ENCODE data around the gene ENPP6.

- TF ChIP-seq, protein P1, sequence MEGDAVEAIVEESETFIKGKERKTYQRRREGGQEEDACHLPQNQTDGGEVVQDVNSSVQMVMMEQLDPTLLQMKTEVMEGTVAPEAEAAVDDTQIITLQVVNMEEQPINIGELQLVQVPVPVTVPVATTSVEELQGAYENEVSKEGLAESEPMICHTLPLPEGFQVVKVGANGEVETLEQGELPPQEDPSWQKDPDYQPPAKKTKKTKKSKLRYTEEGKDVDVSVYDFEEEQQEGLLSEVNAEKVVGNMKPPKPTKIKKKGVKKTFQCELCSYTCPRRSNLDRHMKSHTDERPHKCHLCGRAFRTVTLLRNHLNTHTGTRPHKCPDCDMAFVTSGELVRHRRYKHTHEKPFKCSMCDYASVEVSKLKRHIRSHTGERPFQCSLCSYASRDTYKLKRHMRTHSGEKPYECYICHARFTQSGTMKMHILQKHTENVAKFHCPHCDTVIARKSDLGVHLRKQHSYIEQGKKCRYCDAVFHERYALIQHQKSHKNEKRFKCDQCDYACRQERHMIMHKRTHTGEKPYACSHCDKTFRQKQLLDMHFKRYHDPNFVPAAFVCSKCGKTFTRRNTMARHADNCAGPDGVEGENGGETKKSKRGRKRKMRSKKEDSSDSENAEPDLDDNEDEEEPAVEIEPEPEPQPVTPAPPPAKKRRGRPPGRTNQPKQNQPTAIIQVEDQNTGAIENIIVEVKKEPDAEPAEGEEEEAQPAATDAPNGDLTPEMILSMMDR (tag by site-specific recombination; IDR thresholded peaks at IDR 0.05) = no peak
- TF ChIP-seq ZNF266 (tag by site-specific recombination; IDR thresholded peaks at IDR 0.05; ENCODE audit: low read depth) (no peak), ZNF530 (tag by site-specific recombination; IDR thresholded peaks at IDR 0.05; ENCODE audit: low read depth) (no peak), ZSCAN30 (tag by site-specific recombination; IDR thresholded peaks at IDR 0.05) (no peak), YY1 (tag by site-specific recombination; IDR thresholded peaks at IDR 0.05) (no peak), ZNF302 (tag by site-specific recombination; IDR thresholded peaks at IDR 0.05; ENCODE audit: low read depth) (no peak), MZF1 (tag by site-specific recombination; IDR thresholded peaks at IDR 0.05; ENCODE audit: borderline replicate concordance) (no peak), ZNF148 (tag by site-specific recombination; IDR thresholded peaks at IDR 0.05; ENCODE audit: borderline replicate concordance) (no peak), ZNF596 (tag by site-specific recombination; IDR thresholded peaks at IDR 0.05) (no peak), ZNF776 (tag by site-specific recombination; IDR thresholded peaks at IDR 0.05; ENCODE audit: borderline replicate concordance) (no peak), ZNF416 (tag by site-specific recombination; IDR thresholded peaks at IDR 0.05) (no peak)
- TF ChIP-seq, protein P2, sequence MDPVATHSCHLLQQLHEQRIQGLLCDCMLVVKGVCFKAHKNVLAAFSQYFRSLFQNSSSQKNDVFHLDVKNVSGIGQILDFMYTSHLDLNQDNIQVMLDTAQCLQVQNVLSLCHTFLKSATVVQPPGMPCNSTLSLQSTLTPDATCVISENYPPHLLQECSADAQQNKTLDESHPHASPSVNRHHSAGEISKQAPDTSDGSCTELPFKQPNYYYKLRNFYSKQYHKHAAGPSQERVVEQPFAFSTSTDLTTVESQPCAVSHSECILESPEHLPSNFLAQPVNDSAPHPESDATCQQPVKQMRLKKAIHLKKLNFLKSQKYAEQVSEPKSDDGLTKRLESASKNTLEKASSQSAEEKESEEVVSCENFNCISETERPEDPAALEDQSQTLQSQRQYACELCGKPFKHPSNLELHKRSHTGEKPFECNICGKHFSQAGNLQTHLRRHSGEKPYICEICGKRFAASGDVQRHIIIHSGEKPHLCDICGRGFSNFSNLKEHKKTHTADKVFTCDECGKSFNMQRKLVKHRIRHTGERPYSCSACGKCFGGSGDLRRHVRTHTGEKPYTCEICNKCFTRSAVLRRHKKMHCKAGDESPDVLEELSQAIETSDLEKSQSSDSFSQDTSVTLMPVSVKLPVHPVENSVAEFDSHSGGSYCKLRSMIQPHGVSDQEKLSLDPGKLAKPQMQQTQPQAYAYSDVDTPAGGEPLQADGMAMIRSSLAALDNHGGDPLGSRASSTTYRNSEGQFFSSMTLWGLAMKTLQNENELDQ (tag by site-specific recombination; IDR thresholded peaks at IDR 0.05; ENCODE audit: low read depth) = no peak
- TF ChIP-seq, protein P3, sequence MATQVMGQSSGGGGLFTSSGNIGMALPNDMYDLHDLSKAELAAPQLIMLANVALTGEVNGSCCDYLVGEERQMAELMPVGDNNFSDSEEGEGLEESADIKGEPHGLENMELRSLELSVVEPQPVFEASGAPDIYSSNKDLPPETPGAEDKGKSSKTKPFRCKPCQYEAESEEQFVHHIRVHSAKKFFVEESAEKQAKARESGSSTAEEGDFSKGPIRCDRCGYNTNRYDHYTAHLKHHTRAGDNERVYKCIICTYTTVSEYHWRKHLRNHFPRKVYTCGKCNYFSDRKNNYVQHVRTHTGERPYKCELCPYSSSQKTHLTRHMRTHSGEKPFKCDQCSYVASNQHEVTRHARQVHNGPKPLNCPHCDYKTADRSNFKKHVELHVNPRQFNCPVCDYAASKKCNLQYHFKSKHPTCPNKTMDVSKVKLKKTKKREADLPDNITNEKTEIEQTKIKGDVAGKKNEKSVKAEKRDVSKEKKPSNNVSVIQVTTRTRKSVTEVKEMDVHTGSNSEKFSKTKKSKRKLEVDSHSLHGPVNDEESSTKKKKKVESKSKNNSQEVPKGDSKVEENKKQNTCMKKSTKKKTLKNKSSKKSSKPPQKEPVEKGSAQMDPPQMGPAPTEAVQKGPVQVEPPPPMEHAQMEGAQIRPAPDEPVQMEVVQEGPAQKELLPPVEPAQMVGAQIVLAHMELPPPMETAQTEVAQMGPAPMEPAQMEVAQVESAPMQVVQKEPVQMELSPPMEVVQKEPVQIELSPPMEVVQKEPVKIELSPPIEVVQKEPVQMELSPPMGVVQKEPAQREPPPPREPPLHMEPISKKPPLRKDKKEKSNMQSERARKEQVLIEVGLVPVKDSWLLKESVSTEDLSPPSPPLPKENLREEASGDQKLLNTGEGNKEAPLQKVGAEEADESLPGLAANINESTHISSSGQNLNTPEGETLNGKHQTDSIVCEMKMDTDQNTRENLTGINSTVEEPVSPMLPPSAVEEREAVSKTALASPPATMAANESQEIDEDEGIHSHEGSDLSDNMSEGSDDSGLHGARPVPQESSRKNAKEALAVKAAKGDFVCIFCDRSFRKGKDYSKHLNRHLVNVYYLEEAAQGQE (tag by site-specific recombination; IDR thresholded peaks at IDR 0.05) = no peak
These were observed 75.3 kb downstream of the ENPP6 start for GRCh38 chr4:184142121-184143000.

Measured in HEK293 (cell line).